ENCODE measurements around the gene PMM2. TPM values are rescaled to one million over a fixed set of nuclear protein-coding genes. Genes with fewer than 3 reads are reported as not detected.

Gene PMM2
- total RNA-seq, 4 donors from 2014 or later, result 26.2 to 114 (median 58.5) TPM

DNA sequence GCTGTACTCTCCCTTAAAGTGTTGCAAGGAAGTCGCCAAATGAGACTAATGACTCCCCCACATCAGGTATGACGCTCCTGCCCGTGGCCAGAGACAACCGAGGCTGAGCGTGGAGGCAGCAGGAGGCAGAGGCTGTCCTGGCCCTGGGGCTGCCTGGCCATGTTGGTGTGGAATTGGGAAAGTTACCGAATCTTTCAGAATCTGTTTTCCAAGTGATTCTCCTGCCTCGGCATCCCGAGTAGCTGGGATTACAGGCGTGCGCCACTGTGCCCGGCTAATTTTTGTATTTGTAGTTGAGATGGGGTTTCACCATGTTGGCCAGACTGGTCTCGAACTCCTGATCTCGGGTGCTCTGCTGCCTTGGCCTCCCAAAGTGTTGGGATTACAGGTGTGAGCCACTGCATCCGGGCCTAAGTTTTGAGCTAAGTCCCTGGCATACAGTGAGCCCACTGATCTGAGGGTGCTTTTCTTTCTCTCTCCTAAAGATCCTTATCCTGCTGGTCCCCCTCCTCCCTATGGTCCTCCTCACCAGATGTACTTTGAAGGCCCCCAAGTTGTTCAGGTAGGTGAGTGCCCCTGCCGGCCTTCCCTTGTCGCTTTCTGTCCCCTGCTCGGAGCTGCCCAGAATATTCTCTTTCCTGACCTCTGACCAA is 85.2 kb downstream of the PMM2 start:
- H3K4me1 ChIP-seq, result peaks cover 11 to 42% (median 34%) of the 10 kb centered on the region in 4 donors
- H3K27ac ChIP-seq, result no peak overlapping the region
- H3K27me3 ChIP-seq, result no peaks in the 10 kb centered on the region
- DNase-seq, result no peak
- WGBS, 2 donors (ENCODE audit: low coverage in 1 of 2), result 88 to 93% methylated on average over 1 to 17 of the region's 17 CpGs
- no peaks in the 10 kb centered on the region for H3K36me3 ChIP-seq
- no peak overlapping the region for H3K4me3 ChIP-seq
- no peaks in the 10 kb centered on the region for H3K9me3 ChIP-seq
- intact Hi-C loops (cut with DNase I; ENCODE audit: low total_unique reads), result loop anchor here (5.0 kb wide), 2 partner anchors 216 to 316 kb away; no protein-coding TSS in a partner anchor
- in situ Hi-C loops (cut with MboI; ENCODE audit: low pct_ligation_motif_present in 1 of 4, low pct_unique_long_range_greater_than_20kb in 1 of 4, low sequenced_read_pairs in 3 of 4), result loop anchor here (5.0 to 25.0 kb wide), 4 partner anchors 218 to 316 kb away; partner anchors contain the start of gene ABAT (in 1 of the 4)
- TF ChIP-seq POLR2A (IDR thresholded peaks at IDR 0.05), result no peak
- no peak for TF ChIP-seq POLR2AphosphoS5 (IDR thresholded peaks at IDR 0.05)
- TF ChIP-seq EP300 (IDR thresholded peaks at IDR 0.05; ENCODE audit: low read depth), result no peak
- TF ChIP-seq, protein P1, sequence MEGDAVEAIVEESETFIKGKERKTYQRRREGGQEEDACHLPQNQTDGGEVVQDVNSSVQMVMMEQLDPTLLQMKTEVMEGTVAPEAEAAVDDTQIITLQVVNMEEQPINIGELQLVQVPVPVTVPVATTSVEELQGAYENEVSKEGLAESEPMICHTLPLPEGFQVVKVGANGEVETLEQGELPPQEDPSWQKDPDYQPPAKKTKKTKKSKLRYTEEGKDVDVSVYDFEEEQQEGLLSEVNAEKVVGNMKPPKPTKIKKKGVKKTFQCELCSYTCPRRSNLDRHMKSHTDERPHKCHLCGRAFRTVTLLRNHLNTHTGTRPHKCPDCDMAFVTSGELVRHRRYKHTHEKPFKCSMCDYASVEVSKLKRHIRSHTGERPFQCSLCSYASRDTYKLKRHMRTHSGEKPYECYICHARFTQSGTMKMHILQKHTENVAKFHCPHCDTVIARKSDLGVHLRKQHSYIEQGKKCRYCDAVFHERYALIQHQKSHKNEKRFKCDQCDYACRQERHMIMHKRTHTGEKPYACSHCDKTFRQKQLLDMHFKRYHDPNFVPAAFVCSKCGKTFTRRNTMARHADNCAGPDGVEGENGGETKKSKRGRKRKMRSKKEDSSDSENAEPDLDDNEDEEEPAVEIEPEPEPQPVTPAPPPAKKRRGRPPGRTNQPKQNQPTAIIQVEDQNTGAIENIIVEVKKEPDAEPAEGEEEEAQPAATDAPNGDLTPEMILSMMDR (IDR thresholded peaks at IDR 0.05), result no peak

DNA sequence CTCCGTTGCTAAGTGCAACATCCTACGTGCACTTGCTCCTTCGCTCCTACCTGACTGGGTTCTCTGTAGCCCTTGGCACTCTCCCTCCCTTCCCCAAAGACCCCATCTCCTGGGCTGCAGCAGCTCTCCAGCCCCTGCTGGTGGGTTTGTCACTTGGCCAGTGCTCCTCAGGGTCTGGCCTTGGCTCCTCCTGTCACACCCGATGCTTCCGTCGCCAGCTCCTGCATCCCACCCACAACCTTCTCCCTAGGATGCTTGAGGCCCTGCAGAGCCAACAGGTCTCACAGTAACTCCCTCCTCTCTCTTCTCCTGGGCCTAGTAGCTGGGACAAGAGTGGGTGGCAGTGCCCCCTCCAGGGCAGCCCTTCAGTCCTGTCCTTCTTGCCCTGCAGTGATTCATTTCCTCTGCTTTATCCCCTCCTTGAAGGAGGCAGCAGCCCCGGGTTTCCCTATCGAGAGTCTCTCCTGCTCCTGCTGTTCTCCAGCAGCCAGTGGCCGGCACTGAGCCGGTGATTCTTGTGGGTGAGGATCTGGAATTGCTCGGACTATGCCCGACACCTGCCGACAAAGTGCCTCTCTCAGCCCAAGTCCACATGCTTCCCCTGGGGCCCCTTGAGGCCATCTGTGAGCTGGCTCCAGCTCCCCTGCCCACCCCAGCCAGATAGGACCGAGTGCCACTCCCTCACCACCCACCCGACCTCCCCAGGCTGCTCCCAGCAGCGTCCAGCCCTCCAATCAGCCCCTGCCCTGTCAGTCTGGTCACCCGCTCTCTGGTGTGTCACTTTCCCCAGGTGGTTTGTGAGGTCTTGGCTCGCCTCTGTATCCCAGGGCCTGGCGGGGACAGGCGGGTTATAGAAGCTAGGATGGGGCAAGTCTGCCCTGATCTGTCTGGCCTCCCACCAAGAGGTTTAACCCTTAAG is 88.3 kb downstream of the PMM2 start:
- DNase-seq, result peak; percentile 50
- peaks cover 11 to 31% (median 29%) of the 10 kb centered on the region in 4 donors for H3K4me1 ChIP-seq
- H3K9me3 ChIP-seq, result no peaks in the 10 kb centered on the region
- in situ Hi-C loops (cut with MboI; ENCODE audit: low pct_ligation_motif_present in 1 of 4, low pct_unique_long_range_greater_than_20kb in 1 of 4, low sequenced_read_pairs in 3 of 4), result loop anchor here (10.0 to 25.0 kb wide), 3 partner anchors 221 to 251 kb away; partner anchors contain the start of gene ABAT (in 1 of the 4)
- 16% methylated on average over 20 of the region's 20 CpGs; no CpG with 5 or more reads in 1 of the 2 donors for WGBS, 2 donors (ENCODE audit: low coverage in 1 of 2)
- peaks cover 0 to under 1% (median 0%) of the 10 kb centered on the region in 4 donors for H3K36me3 ChIP-seq
- H3K27ac ChIP-seq, result no peak overlapping the region
- intact Hi-C loops (cut with DNase I; ENCODE audit: low total_unique reads), result no loop called here
- TF ChIP-seq EP300 (IDR thresholded peaks at IDR 0.05; ENCODE audit: low read depth) (no peak), POLR2A (IDR thresholded peaks at IDR 0.05) (no peak), POLR2AphosphoS5 (IDR thresholded peaks at IDR 0.05) (no peak)
- TF ChIP-seq, protein P1 (IDR thresholded peaks at IDR 0.05), result no peak
- no peak overlapping the region for H3K4me3 ChIP-seq
- H3K27me3 ChIP-seq, result no peaks in the 10 kb centered on the region

GRCh38 chr16:8886593-8887430 is 89.2 kb downstream of the PMM2 start:
- H3K36me3 ChIP-seq, result peaks cover 0 to 9% (median 3%) of the 10 kb centered on the region in 4 donors

More at GRCh38 chr16:8886593-8887430, 89.2 kb downstream of the PMM2 start:
- in situ Hi-C loops (cut with MboI; ENCODE audit: low pct_ligation_motif_present in 1 of 4, low pct_unique_long_range_greater_than_20kb in 1 of 4, low sequenced_read_pairs in 3 of 4), result loop anchor here (10.0 to 25.0 kb wide), 3 partner anchors 222 to 250 kb away; partner anchors contain the start of gene ABAT (in 1 of the 4)
- Histone ChIP-seq H3K4me1 (peaks cover 11 to 31% (median 29%) of the 10 kb centered on the region in 4 donors), H3K27me3 (no peaks in the 10 kb centered on the region), H3K27ac (no peak overlapping the region), H3K4me3 (no peak overlapping the region), H3K9me3 (no peaks in the 10 kb centered on the region)
- WGBS, 2 donors (ENCODE audit: low coverage in 1 of 2), result 50 to 56% methylated on average over 12 to 19 of the region's 19 CpGs
- TF ChIP-seq POLR2A (IDR thresholded peaks at IDR 0.05) (no peak), POLR2AphosphoS5 (IDR thresholded peaks at IDR 0.05) (no peak), EP300 (IDR thresholded peaks at IDR 0.05; ENCODE audit: low read depth) (no peak)
- TF ChIP-seq, protein P1 (IDR thresholded peaks at IDR 0.05), result no peak
- intact Hi-C loops (cut with DNase I; ENCODE audit: low total_unique reads), result no loop called here
- DNase-seq, result no peak

Measured in transverse colon (tissue), 4 donors.